IPS-NIHi7 (cell line): ENCODE results near the gene HYAL2.

Experiments used
- DNase-seq: peaks from one replicate; pipeline ENCODE4 v3.0.0; 2012; ENCODE audit warnings: mixed read lengths; ENCODE audit errors: extremely low spot score

Gene HYAL2

GRCh38 chr3:50271314-50271936 is 51.1 kb downstream of the HYAL2 start:
- DNase-seq: no peak

GRCh38 chr3:50270422-50271224 is 51.9 kb downstream of the HYAL2 start:
- DNase-seq: no peak

- DNase-seq: no peak
Observed at GRCh38 chr3:50269977-50270413, 52.5 kb downstream of the HYAL2 start.

- DNase-seq: no peak
Observed at GRCh38 chr3:50269460-50269859, 53.1 kb downstream of the HYAL2 start.

- DNase-seq: no peak
Observed at GRCh38 chr3:50268703-50269451, 53.7 kb downstream of the HYAL2 start, which contains the start of gene SEMA3B. Gene SEMA3B, plus strand, starts transcription at chr3:50269147. Its CDS starts 94 bp downstream, at chr3:50269241.

GRCh38 chr3:50268276-50268675 is 54.3 kb downstream of the HYAL2 start:
- no peak for DNase-seq
